Liver (tissue), 9 donors: Measurements from ENCODE around the gene SF3B3. TPM values are rescaled to one million over a fixed set of nuclear protein-coding genes. Genes with fewer than 3 reads are reported as not detected.

Source experiments
- DNase-seq: peaks from one replicate; pipeline ENCODE4 v3.0.0-alpha.2; 2017; ENCODE audit warnings: low spot score
- H3K27ac ChIP-seq, 2 donors: one replicate each; pipeline ENCODE4 v1.7.0; 2013; ENCODE audit warnings: inconsistent platforms in 2 of 2, low read length in 2 of 2, control low read depth in 1 of 2, low read depth in 1 of 2, mild to moderate bottlenecking in 1 of 2
- H3K27me3 ChIP-seq, 4 donors: one replicate each; pipeline versions ENCODE4 v1.6.1 to v1.7.0; 2013; ENCODE audit warnings: low read length in 3 of 4, inconsistent platforms in 1 of 4, mild to moderate bottlenecking in 1 of 4, moderate library complexity in 1 of 4; ENCODE audit not compliant: control insufficient read depth in 4 of 4, insufficient read depth in 4 of 4
- H3K36me3 ChIP-seq, 4 donors: one replicate each; pipeline versions ENCODE4 v1.6.1 to v1.7.0; 2013; ENCODE audit warnings: low read length in 3 of 4, mild to moderate bottlenecking in 3 of 4, low read depth in 1 of 4, moderate library complexity in 1 of 4; ENCODE audit not compliant: control insufficient read depth in 4 of 4, insufficient read depth in 3 of 4
- H3K4me1 ChIP-seq, 4 donors: one replicate each; pipeline versions ENCODE4 v1.6.1 to v1.7.0; 2013; ENCODE audit warnings: low read length in 3 of 4, mild to moderate bottlenecking in 3 of 4, moderate library complexity in 1 of 4; ENCODE audit not compliant: control insufficient read depth in 4 of 4, insufficient read depth in 4 of 4
- H3K4me3 ChIP-seq, 3 donors: one replicate each; pipeline versions ENCODE4 v1.6.1 to v1.7.0; 2013; ENCODE audit warnings: low read length in 3 of 3, control low read depth in 1 of 3, low read depth in 1 of 3, mild to moderate bottlenecking in 1 of 3
- H3K9ac ChIP-seq, 2 donors: one replicate each; pipeline ENCODE4 v1.7.0; 2013; ENCODE audit warnings: low read length in 2 of 2, mild to moderate bottlenecking in 2 of 2, moderate library complexity in 2 of 2, control low read depth in 1 of 2, low read depth in 1 of 2
- H3K9me3 ChIP-seq, 4 donors: one replicate each; pipeline versions ENCODE4 v1.6.1 to v1.7.0; 2013; ENCODE audit warnings: low read length in 3 of 4; ENCODE audit not compliant: control insufficient read depth in 4 of 4
- EGR1 ChIP-seq, 2 donors: IDR thresholded peaks; 2 replicates each; pipeline ENCODE4 v1.6.1; 2016 to 2018; ENCODE audit warnings: antibody characterized with exemption in 2 of 2, low read depth in 2 of 2
- FOXA2 ChIP-seq: IDR thresholded peaks from 2 replicates; pipeline ENCODE4 v1.6.1; 2016; ENCODE audit warnings: antibody characterized with exemption
- GABPA ChIP-seq, 2 donors: IDR thresholded peaks in 1 of 2; conservative IDR thresholded peaks in 1 of 2; 2 replicates each; pipeline ENCODE4 v1.6.1; 2016; ENCODE audit warnings: antibody characterized with exemption in 2 of 2, mild to moderate bottlenecking in 1 of 2, moderate library complexity in 1 of 2
- HNF4A ChIP-seq, 2 donors: conservative IDR thresholded peaks; 2 replicates each; pipeline ENCODE4 v1.6.1; 2016; ENCODE audit warnings: antibody characterized with exemption in 2 of 2, mild to moderate bottlenecking in 2 of 2
- HNF4G ChIP-seq: IDR thresholded peaks from 2 replicates; pipeline ENCODE4 v1.6.1; 2016; ENCODE audit warnings: antibody characterized with exemption
- JUND ChIP-seq, 2 donors: IDR thresholded peaks; 2 replicates each; pipeline ENCODE4 v1.6.1; 2016; ENCODE audit warnings: antibody characterized with exemption in 2 of 2
- NR2F2 ChIP-seq: IDR thresholded peaks from 2 replicates; pipeline ENCODE4 v1.6.1; 2016; ENCODE audit warnings: antibody characterized with exemption
- RAD21 ChIP-seq, 2 donors: IDR thresholded peaks; 2 replicates each; pipeline ENCODE4 v1.6.1; 2016; ENCODE audit warnings: antibody characterized with exemption in 2 of 2, mild to moderate bottlenecking in 2 of 2
- RXRA ChIP-seq, 2 donors: IDR thresholded peaks; 2 replicates each; pipeline ENCODE4 v1.6.1; 2017 to 2018; ENCODE audit warnings: antibody characterized with exemption in 2 of 2, mild to moderate bottlenecking in 1 of 2
- SP1 ChIP-seq: IDR thresholded peaks from 2 replicates; pipeline ENCODE4 v1.6.1; 2018; ENCODE audit warnings: antibody characterized with exemption, mild to moderate bottlenecking
- YY1 ChIP-seq: IDR thresholded peaks from 2 replicates; pipeline ENCODE4 v1.6.1; 2016; ENCODE audit warnings: antibody characterized with exemption, mild to moderate bottlenecking
- WGBS: extraction: QIAGEN DNeasy Blood & Tissue Kit; methylation state at CpG from one replicate; pipeline ENCODE4 v1.1.7; 2013; 5-methylcytosine and 5-hydroxymethylcytosine counted together
- polyA plus RNA-seq, 2 donors: library from polyadenylated mRNA; stranded (reverse) in 1 of 2; unstranded in 1 of 2; fragments of 200-250 nt in 1 of 2; fragments of >200 nt in 1 of 2; fragmentation: Nextera tagmentation in 1 of 2; extraction: Ambion mirVana in 1 of 2; gene quantifications; one replicate each; pipeline versions ENCODE4 v1.2.1 to v1.2.3, GENCODE V29; 2013 to 2015
- total RNA-seq, 2 donors: library from RNA; depleted of rRNA; stranded (reverse); fragments of >200 nt; gene quantifications; one replicate each; pipeline ENCODE4 v1.2.3, GENCODE V29; 2014
- TF ChIP-seq, protein P1 (sequence below): fragments of 150-350 bp; IDR thresholded peaks from 2 replicates; pipeline ENCODE4 v1.5.1; 2017; ENCODE audit warnings: improper control_type of control experiment, low read depth, low read length; ENCODE audit not compliant: missing input control
- TF ChIP-seq, protein P2 (sequence below): IDR thresholded peaks from 2 replicates; pipeline ENCODE4 v1.6.1; 2016; ENCODE audit warnings: antibody characterized with exemption
- TF ChIP-seq, protein P3 (sequence below): IDR thresholded peaks from 2 replicates; pipeline ENCODE4 v1.6.1; 2016; ENCODE audit warnings: antibody characterized with exemption
- donor health status: healthy.
- donor health status: healthy.
- donor health status: healthy.
- donor health status: healthy.
- donor health status: healthy.

SF3B3 gene
- total and polyA plus RNA-seq, 4 donors = 38.9 to 77.8 (median 53.2) TPM

DNA sequence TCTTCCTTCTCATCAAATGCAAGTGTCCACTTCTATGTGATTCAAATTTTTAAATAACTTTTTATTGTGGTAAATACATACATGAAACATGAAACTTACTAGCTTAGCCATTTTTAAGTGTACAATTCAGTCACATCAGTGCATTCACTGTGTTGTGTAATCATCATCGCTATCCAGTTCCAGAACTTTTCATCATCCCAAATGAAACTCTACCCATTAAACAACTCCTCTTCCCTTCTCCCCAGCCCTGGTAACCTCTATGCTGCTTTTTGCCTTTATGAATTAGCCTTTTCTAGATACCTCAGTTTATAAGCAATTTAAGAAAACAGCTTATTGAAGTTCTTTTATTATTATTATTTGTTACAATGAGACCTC, 81.7 kb downstream of the SF3B3 start (continued):
- TF ChIP-seq, protein P1, sequence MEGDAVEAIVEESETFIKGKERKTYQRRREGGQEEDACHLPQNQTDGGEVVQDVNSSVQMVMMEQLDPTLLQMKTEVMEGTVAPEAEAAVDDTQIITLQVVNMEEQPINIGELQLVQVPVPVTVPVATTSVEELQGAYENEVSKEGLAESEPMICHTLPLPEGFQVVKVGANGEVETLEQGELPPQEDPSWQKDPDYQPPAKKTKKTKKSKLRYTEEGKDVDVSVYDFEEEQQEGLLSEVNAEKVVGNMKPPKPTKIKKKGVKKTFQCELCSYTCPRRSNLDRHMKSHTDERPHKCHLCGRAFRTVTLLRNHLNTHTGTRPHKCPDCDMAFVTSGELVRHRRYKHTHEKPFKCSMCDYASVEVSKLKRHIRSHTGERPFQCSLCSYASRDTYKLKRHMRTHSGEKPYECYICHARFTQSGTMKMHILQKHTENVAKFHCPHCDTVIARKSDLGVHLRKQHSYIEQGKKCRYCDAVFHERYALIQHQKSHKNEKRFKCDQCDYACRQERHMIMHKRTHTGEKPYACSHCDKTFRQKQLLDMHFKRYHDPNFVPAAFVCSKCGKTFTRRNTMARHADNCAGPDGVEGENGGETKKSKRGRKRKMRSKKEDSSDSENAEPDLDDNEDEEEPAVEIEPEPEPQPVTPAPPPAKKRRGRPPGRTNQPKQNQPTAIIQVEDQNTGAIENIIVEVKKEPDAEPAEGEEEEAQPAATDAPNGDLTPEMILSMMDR = no peak
- TF ChIP-seq, protein P2, sequence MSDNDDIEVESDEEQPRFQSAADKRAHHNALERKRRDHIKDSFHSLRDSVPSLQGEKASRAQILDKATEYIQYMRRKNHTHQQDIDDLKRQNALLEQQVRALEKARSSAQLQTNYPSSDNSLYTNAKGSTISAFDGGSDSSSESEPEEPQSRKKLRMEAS = no peak
- TF ChIP-seq NR2F2 (no peak), RXRA (IDR thresholded peaks at IDR 0.05) (no peak), EGR1 (IDR thresholded peaks at IDR 0.05; ENCODE audit: low read depth in 2 of 2) (no peak), SP1 (no peak), HNF4A (conservative IDR thresholded peaks at IDR 0.05) (no peak), JUND (IDR thresholded peaks at IDR 0.05) (no peak)
- TF ChIP-seq, protein P3, sequence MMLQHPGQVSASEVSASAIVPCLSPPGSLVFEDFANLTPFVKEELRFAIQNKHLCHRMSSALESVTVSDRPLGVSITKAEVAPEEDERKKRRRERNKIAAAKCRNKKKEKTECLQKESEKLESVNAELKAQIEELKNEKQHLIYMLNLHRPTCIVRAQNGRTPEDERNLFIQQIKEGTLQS = no peak

GRCh38 chr16:70608521-70608920, 84.9 kb downstream of the SF3B3 start:
- TF ChIP-seq YY1 (no peak), GABPA (IDR thresholded peaks at IDR 0.05 in 1 of 2, conservative IDR thresholded peaks at IDR 0.05 in 1 of 2) (no peak), NR2F2 (no peak), HNF4G (no peak), HNF4A (conservative IDR thresholded peaks at IDR 0.05) (no peak), JUND (IDR thresholded peaks at IDR 0.05) (no peak), SP1 (no peak), FOXA2 (no peak), RAD21 (IDR thresholded peaks at IDR 0.05) (no peak)
- WGBS = 92% methylated on average over 7 of the region's 7 CpGs
- H3K4me1 ChIP-seq = no peaks in the 10 kb centered on the region
- no peak overlapping the region for H3K4me3 ChIP-seq
- no peaks in the 10 kb centered on the region for H3K36me3 ChIP-seq
- H3K9me3 ChIP-seq = no peaks in the 10 kb centered on the region
- no peak for DNase-seq
- H3K27me3 ChIP-seq = no peaks in the 10 kb centered on the region
- no peak overlapping the region for H3K9ac ChIP-seq
- no peak overlapping the region for H3K27ac ChIP-seq

DNA sequence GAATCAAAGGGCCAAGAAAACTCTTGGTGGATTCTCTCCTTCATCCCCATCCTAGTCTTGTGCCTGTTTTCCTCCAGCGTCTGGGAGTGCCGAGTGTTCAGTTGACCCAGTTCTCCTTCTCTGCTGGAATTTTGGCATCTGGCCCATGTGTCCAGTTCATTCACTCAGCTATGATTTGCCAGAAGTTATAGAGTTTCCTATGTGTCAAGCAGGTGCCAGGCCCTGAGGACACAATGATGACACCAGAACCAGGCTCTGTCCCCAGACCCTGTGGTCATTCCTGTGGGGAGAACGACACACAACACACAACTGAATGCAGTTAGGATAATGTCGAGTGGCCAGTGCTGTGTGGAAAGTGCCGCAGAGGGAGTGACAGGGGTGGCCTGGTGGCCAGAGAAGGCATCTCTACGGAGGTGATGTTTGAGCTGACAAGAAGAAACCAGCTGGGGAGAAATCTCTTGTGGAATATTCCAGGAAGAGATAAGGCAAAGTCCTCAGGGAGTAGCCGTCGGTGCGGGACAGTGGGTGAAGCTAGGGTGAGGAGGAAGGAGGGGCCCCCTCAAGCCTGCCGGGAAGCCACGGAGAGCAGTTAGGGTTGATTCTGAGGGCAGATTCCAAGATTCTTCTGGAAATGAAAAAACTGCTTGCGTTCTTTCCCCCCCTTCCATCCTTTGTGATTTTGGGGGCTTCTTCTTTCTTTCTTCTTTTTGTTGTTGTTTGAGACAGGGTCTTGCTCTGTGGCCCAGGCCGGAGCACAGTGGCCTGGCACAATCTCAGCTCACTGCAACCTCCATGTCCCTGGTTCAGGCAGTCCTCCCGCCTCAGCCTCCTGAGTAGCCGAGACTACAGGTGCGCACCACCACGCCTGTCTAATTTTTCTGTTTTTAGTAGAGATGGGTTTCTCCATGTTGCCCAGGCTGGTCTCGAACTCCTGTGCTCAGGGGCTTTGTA, 86.9 kb downstream of the SF3B3 start:
- H3K9ac ChIP-seq = no peak overlapping the region

More for the DNA sequence above, 86.9 kb downstream of the SF3B3 start:
- Histone ChIP-seq H3K27me3 (no peaks in the 10 kb centered on the region), H3K4me1 (no peaks in the 10 kb centered on the region), H3K36me3 (no peaks in the 10 kb centered on the region), H3K27ac (no peak overlapping the region), H3K4me3 (no peak overlapping the region), H3K9me3 (no peaks in the 10 kb centered on the region)
- TF ChIP-seq SP1 (no peak), RXRA (IDR thresholded peaks at IDR 0.05) (peak in 1 of 2 donors; percentile 20)
- WGBS = 69% methylated on average over 18 of the region's 18 CpGs
- DNase-seq = no peak
